ENCODE measurements around the gene GRIN2D.

GRIN2D gene

GRCh38 chr19:48443256-48443655, 49.8 kb downstream of the GRIN2D start:
- DNase-seq, result peak in 1 of 2 donors; percentile 25

Measured in stimulated activated CD4-positive, alpha-beta T cell treated with anti-CD3 and anti-CD28 coated beads, Interleukin-2, amount 100 ng/mL, for 24 hours (primary cell).